Endothelial cell of umbilical vein (primary cell): ENCODE data around the gene TRAF3. TPM values are rescaled to one million over a fixed set of nuclear protein-coding genes. Genes with fewer than 3 reads are reported as not detected.

ENCODE experiments used
- BruUV-seq: library from RNA; stranded (reverse); fragments of 400-500 nt; replicated peaks from 2 replicates; lab custom pipeline; 2021; lab: Mats Ljungman, UMichigan
- CTCF ChIA-PET: fragments of 300-600, 350-600 bp; sonication (Branson Sonifier 250); formaldehyde crosslinking; loops from one replicate; lab custom pipeline; 2021; ENCODE audit warnings: antibody characterized with exemption, inconsistent platforms; lab: Charles Lee
- POLR2A ChIA-PET: fragments of 300-600, 350-600 bp; sonication (Branson Sonifier 250); formaldehyde crosslinking; loops from one replicate; lab custom pipeline; 2021; ENCODE audit warnings: antibody characterized with exemption, inconsistent platforms; lab: Charles Lee
- DNase-seq: peaks from one replicate; pipeline ENCODE4 v3.0.0-alpha.2; 2011; ENCODE audit warnings: low read depth, low spot score
- FAIRE-seq: peaks from 2 replicates; lab custom pipeline; 2011; peaks lifted over from hg19 to GRCh38; lab: Jason Lieb, UNC
- H2AFZ ChIP-seq: 2 replicates; pipeline ENCODE4 v1.6.0; 2012; ENCODE audit warnings: low read depth, low read length, control low read depth, inconsistent platforms
- H3K27ac ChIP-seq: 2 replicates; pipeline ENCODE4 v1.5.1; 2011; ENCODE audit warnings: low read depth, mild to moderate bottlenecking, control low read depth, low read length, moderate library complexity; ENCODE audit not compliant: insufficient read depth
- H3K27me3 ChIP-seq, 2 experiments: 2 replicates each; pipeline versions ENCODE4 v1.6.0 to v1.6.1; 2011; ENCODE audit warnings: low read length in 2 of 2, mixed read lengths in 1 of 2; ENCODE audit not compliant: control insufficient read depth in 2 of 2, insufficient read depth in 2 of 2
- H3K36me3 ChIP-seq, 2 experiments: 2 replicates in 1 of 2; 3 replicates in 1 of 2; pipeline ENCODE4 v1.5.1; 2011; ENCODE audit warnings: low read length in 2 of 2, mild to moderate bottlenecking in 1 of 2, moderate library complexity in 1 of 2; ENCODE audit not compliant: control insufficient read depth in 2 of 2, insufficient read depth in 2 of 2; ENCODE audit errors: extremely low read depth in 1 of 2
- H3K4me1 ChIP-seq: 3 replicates; pipeline ENCODE4 v1.5.1; 2011; ENCODE audit warnings: mild to moderate bottlenecking, low read length; ENCODE audit not compliant: control insufficient read depth, insufficient read depth; ENCODE audit errors: extremely low read depth
- H3K4me2 ChIP-seq: 2 replicates; pipeline ENCODE4 v1.6.1; 2011; ENCODE audit warnings: low read length, control low read depth, mixed read lengths; ENCODE audit not compliant: insufficient read depth
- H3K4me3 ChIP-seq, 3 experiments: fragments of 200-600 bp in 1 of 3; sonication (generic), shearing (Covaris generic) in 1 of 3; replicated peaks in 1 of 3; 2 replicates each; pipeline ENCODE4 v1.5.1; 2011 to 2016; ENCODE audit warnings: control low read depth in 3 of 3, low read length in 3 of 3, mild to moderate bottlenecking in 2 of 3, inconsistent platforms in 1 of 3, low read depth in 1 of 3, moderate library complexity in 1 of 3; ENCODE audit not compliant: insufficient read depth in 1 of 3
- H3K79me2 ChIP-seq: 2 replicates; pipeline ENCODE4 v1.6.0; 2012; ENCODE audit warnings: low read length, inconsistent platforms; ENCODE audit not compliant: control insufficient read depth, insufficient read depth
- H3K9ac ChIP-seq: replicated peaks from 2 replicates; pipeline ENCODE3; 2011; ENCODE audit warnings: low read length, control low read depth; ENCODE audit not compliant: insufficient read depth; ENCODE audit errors: extremely low read depth
- H3K9me1 ChIP-seq: replicated peaks from 3 replicates; pipeline ENCODE4 v1.6.0; 2011; ENCODE audit warnings: mild to moderate bottlenecking, low read length; ENCODE audit not compliant: control insufficient read depth, insufficient read depth; ENCODE audit errors: extremely low read depth
- H3K9me3 ChIP-seq: replicated peaks from 2 replicates; pipeline ENCODE4 v1.5.1; 2012; ENCODE audit warnings: low read length, inconsistent platforms; ENCODE audit not compliant: control insufficient read depth, insufficient read depth
- H4K20me1 ChIP-seq: replicated peaks from 2 replicates; pipeline ENCODE3; 2011; ENCODE audit warnings: mild to moderate bottlenecking, low read length; ENCODE audit not compliant: control insufficient read depth, insufficient read depth; ENCODE audit errors: extremely low read depth
- EZH2 ChIP-seq: IDR thresholded peaks from 2 replicates; pipeline ENCODE4 v1.6.1; 2012; ENCODE audit warnings: borderline replicate concordance, low read depth, mild to moderate bottlenecking, moderate library complexity, low read length, inconsistent platforms; ENCODE audit not compliant: severe bottlenecking
- FOS ChIP-seq: IDR thresholded peaks from 2 replicates; pipeline ENCODE4 v1.6.1; 2011; ENCODE audit warnings: mild to moderate bottlenecking, low read length, moderate library complexity, borderline replicate concordance; ENCODE audit not compliant: insufficient read depth
- GATA2 ChIP-seq: IDR thresholded peaks from 2 replicates; pipeline ENCODE4 v1.7.0; 2011; ENCODE audit warnings: low read depth, mild to moderate bottlenecking, moderate library complexity, mixed read lengths, low read length; ENCODE audit not compliant: insufficient read length, insufficient read depth
- JUN ChIP-seq: IDR thresholded peaks from 2 replicates; pipeline ENCODE4 v1.6.1; 2011; ENCODE audit warnings: borderline replicate concordance, low read depth; ENCODE audit not compliant: insufficient read length, insufficient read depth
- MYC ChIP-seq: IDR thresholded peaks from one replicate; pipeline ENCODE4 v1.6.1; 2011; ENCODE audit warnings: mild to moderate bottlenecking, low read depth, low read length
- POLR2A ChIP-seq: IDR thresholded peaks from 2 replicates; pipeline ENCODE4 v1.6.1; 2012; ENCODE audit warnings: low read depth, mild to moderate bottlenecking, control low read depth, low read length
- POLR2AphosphoS5 ChIP-seq: IDR thresholded peaks from 2 replicates; pipeline ENCODE4 v1.6.1; 2012; ENCODE audit warnings: low read depth, mild to moderate bottlenecking, control low read depth, low read length, moderate library complexity; ENCODE audit not compliant: insufficient read depth
- dilution Hi-C: fragments of 300-500 bp; cut with MboI; formaldehyde crosslinking; loops from one replicate; pipeline ENCODE4 v1.15.0; 2019; ENCODE audit warnings: low sequenced_read_pairs; ENCODE audit not compliant: extremely low pct_ligation_motif_present
- intact Hi-C: fragments of 100-400 bp; cut with micrococcal nuclease; formaldehyde crosslinking; loops from one replicate; pipeline ENCODE4 v1.10.0; 2022
- polyA plus RNA-seq, 4 experiments: library from polyadenylated mRNA; depleted of rRNA in 3 of 4; stranded (reverse) in 3 of 4; unstranded in 1 of 4; fragments of >200 nt; gene quantifications; 2 replicates each; pipeline versions ENCODE4 v1.2.1 to v1.2.3, GENCODE V29; 2011 to 2012; ENCODE audit warnings: missing spikeins in 1 of 4
- total RNA-seq: library from RNA; stranded (reverse); gene quantifications from 2 replicates; pipeline ENCODE4 v1.2.3, GENCODE V29; 2021
- TF ChIP-seq, protein P1 (sequence below): IDR thresholded peaks from 2 replicates; pipeline ENCODE4 v1.6.1; 2011; ENCODE audit not compliant: insufficient read depth, insufficient read length
- TF ChIP-seq, protein P2 (sequence below), 2 donors: IDR thresholded peaks; 1 replicate in 1 of 2; 2 replicates in 1 of 2; pipeline ENCODE4 v1.5.1; 2011; ENCODE audit warnings: low read length in 2 of 2, mild to moderate bottlenecking in 2 of 2, moderate library complexity in 2 of 2, control low read depth in 1 of 2, inconsistent platforms in 1 of 2, low read depth in 1 of 2; ENCODE audit not compliant: insufficient read depth in 1 of 2; ENCODE audit errors: extremely low read depth in 1 of 2

The TRAF3 gene
- total and polyA plus RNA-seq, 2 donors (not counting 3 experiments of a cell fraction or from before 2014, with no cell fraction given) = 14.4 to 27.6 TPM

GRCh38 chr14:102748806-102749205, 28.4 kb upstream of the TRAF3 start:
- intact Hi-C loops (no loop called here), dilution Hi-C loops (no loop called here)
- Histone ChIP-seq H3K4me2 (no peak overlapping the region), H3K79me2 (no peaks in the 10 kb centered on the region), H3K9me1 (no peaks in the 10 kb centered on the region), H3K4me1 (no peaks in the 10 kb centered on the region), H3K36me3 (peaks cover 0 to 2% of the 10 kb centered on the region in 2 experiments), H3K27ac (no peak overlapping the region), H3K27me3 (no peaks in the 10 kb centered on the region), H3K9ac (no peak overlapping the region), H3K9me3 (no peaks in the 10 kb centered on the region), H4K20me1 (no peaks in the 10 kb centered on the region), H3K4me3 (no peak overlapping the region), H2AFZ (no peak overlapping the region)
- BruUV-seq = no TSS peak
- FAIRE-seq (no peak), DNase-seq (no peak)
- CTCF ChIA-PET = no interaction called here
- no peak for TF ChIP-seq EZH2
- TF ChIP-seq JUN = no peak
- no peak for TF ChIP-seq POLR2AphosphoS5
- no peak for TF ChIP-seq MYC
- TF ChIP-seq GATA2 = no peak
- no peak for TF ChIP-seq FOS
- TF ChIP-seq POLR2A = no peak
- TF ChIP-seq, protein P1, sequence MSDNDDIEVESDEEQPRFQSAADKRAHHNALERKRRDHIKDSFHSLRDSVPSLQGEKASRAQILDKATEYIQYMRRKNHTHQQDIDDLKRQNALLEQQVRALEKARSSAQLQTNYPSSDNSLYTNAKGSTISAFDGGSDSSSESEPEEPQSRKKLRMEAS = no peak
- TF ChIP-seq, protein P2, sequence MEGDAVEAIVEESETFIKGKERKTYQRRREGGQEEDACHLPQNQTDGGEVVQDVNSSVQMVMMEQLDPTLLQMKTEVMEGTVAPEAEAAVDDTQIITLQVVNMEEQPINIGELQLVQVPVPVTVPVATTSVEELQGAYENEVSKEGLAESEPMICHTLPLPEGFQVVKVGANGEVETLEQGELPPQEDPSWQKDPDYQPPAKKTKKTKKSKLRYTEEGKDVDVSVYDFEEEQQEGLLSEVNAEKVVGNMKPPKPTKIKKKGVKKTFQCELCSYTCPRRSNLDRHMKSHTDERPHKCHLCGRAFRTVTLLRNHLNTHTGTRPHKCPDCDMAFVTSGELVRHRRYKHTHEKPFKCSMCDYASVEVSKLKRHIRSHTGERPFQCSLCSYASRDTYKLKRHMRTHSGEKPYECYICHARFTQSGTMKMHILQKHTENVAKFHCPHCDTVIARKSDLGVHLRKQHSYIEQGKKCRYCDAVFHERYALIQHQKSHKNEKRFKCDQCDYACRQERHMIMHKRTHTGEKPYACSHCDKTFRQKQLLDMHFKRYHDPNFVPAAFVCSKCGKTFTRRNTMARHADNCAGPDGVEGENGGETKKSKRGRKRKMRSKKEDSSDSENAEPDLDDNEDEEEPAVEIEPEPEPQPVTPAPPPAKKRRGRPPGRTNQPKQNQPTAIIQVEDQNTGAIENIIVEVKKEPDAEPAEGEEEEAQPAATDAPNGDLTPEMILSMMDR (IDR thresholded peaks at IDR 0.05; ENCODE audit: extremely low read depth in 1 of 2, insufficient read depth in 1 of 2, low read depth in 1 of 2, low read length in 2 of 2) = no peak
- POLR2A ChIA-PET = no interaction called here
